HG02798 (cell line): Measurements from ENCODE around the gene NUDT8.
A peak's percentile ranks its signal among the peaks of the same experiment; 100 is the strongest.
"Not testable (repeated sequence)": the region's sequence is repeated elsewhere in the genome, so short reads cannot be mapped to it uniquely, and the experiment has no call there.

Source experiments
- ATAC-seq: cut with Tn5 transposase; IDR thresholded peaks from one replicate; pipeline ENCODE4 v1.9.1; 2021; ENCODE audit warnings: mild to moderate bottlenecking; ENCODE audit not compliant: unreplicated experiment, poor library complexity

Gene NUDT8

GRCh38 chr11:67614730-67615714 lies 14.7 kb downstream of the NUDT8 start:
- ATAC-seq = no peak

GRCh38 chr11:67613960-67614715 lies 15.6 kb downstream of the NUDT8 start:
- ATAC-seq = peak; percentile 80

DNA sequence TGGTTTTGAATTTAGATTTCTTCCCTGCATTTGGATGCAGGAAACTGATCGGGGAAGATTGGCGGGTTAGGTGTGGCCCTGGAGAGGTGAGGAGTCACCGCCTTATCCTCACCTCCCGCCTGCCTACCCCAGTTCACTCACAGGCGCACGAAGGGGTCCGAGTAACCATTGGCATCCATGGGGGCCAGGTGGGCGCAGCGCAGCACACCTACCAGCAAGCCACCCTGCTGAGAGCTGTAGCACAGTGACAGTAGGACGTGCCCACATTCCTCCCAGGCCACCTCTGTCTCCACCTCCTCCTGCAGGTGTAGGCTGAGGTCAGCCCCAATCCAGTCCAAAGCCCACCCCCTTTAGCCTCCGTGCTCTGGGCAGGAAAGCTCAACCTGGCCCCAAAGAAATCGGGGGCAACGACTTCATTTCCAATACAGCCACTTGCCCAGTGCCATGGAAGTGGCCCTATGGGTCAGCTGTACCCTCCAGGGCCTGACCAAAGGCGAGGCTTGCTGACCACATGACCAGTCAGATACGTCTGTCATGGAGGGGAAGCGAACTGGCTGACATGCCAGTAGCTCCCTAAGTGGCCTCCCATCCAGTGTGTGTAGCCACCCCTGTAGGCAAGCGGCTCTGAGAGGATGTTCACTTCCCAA lies 16.3 kb downstream of the NUDT8 start:
- ATAC-seq = no peak

DNA sequence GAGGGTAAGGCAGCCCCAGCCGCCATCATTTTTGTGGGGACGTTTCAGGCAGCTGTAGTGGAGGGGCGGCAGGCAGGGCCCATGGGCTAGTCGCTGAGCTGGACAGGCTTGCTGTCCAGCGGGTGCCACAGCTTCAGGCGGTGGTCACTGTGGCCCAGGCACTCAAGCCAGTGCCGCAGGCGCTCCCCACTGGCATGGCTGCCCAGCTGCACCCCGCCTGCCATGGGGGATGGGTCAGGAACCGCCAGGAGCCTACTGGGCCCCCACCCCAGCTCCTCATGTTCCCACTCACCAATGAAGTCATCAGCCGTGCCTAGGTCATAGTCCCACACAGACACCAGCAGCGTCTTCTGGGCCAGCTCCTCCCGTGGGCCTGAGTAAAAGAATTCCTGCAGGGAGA lies 17.0 kb downstream of the NUDT8 start:
- no peak for ATAC-seq

- no peak for ATAC-seq
Observed at GRCh38 chr11:67611704-67612587, 17.8 kb downstream of the NUDT8 start.

DNA sequence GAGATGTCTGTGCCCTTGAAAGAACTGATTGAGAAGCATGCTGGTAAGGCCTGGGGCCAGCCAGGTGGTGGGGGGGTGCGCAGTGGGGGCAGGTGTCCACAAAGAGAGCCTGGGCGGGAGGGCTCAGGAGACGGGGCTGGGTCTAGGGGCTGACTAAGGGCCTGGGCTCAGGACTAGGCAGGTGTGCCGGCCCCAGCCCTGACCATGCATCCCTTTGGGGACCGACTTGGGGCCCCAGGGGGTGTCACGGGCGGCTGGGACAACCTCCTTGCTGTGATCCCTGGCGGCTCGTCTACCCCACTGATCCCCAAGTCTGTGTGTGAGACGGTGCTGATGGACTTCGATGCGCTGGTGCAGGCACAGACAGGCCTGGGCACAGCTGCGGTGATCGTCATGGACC lies 18.6 kb downstream of the NUDT8 start:
- ATAC-seq = no peak

DNA sequence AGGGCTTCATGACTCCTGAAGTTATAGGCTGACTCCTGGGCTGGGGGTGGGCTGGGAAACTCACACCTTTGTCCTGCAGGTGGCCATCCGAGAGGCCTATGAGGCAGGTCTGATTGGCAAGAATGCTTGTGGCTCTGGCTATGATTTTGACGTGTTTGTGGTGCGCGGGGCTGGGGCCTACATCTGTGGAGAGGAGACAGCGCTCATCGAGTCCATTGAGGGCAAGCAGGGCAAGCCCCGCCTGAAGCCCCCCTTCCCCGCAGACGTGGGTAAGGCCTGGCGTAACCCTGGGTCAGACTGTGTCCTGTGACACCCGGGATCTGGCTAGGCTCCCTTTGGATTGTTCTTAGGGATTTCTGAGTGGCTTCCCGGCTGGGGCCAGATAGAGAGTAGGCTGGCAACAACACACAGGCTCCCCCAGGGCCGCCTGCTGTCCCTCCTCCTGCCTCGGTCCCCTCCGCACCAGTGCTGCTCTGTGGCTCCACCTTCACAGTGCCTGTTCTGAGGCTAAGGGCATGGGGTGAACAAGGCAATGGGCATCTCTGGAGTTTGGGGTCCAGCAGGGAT lies 19.4 kb downstream of the NUDT8 start:
- no peak for ATAC-seq

- ATAC-seq = no peak
Observed at GRCh38 chr11:67609316-67609715, 20.4 kb downstream of the NUDT8 start.

- no peak for ATAC-seq
Observed at GRCh38 chr11:67608486-67608885, 21.3 kb downstream of the NUDT8 start.

GRCh38 chr11:67607507-67607906 lies 22.2 kb downstream of the NUDT8 start:
- ATAC-seq = no peak

- ATAC-seq = peak; percentile 98
Observed at GRCh38 chr11:67606492-67607295, 23.0 kb downstream of the NUDT8 start, which contains the start of gene NDUFV1. Gene NDUFV1 (plus strand): TSS chr11:67606936. CDS start chr11:67607005, 69 bp downstream.

DNA sequence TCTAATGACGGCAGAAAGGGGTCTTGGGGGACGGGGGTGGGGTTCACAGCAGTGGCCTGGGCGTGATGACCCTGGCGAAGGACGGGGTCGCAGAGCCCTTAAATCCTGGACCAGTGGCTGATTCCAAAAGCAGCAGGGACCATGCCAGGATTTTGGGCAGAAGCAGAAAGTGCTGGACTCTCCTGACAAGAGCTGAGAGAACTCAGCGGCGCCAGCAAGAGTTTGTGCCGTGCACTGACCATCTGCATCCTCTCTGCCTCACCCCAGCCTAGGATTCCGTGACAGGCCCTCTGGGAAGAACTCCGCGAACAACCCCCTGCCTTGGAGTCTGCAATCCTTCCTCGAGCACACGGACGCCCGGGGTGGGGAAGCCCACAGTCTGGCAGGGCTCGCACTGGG lies 23.6 kb downstream of the NUDT8 start:
- ATAC-seq = no peak

DNA sequence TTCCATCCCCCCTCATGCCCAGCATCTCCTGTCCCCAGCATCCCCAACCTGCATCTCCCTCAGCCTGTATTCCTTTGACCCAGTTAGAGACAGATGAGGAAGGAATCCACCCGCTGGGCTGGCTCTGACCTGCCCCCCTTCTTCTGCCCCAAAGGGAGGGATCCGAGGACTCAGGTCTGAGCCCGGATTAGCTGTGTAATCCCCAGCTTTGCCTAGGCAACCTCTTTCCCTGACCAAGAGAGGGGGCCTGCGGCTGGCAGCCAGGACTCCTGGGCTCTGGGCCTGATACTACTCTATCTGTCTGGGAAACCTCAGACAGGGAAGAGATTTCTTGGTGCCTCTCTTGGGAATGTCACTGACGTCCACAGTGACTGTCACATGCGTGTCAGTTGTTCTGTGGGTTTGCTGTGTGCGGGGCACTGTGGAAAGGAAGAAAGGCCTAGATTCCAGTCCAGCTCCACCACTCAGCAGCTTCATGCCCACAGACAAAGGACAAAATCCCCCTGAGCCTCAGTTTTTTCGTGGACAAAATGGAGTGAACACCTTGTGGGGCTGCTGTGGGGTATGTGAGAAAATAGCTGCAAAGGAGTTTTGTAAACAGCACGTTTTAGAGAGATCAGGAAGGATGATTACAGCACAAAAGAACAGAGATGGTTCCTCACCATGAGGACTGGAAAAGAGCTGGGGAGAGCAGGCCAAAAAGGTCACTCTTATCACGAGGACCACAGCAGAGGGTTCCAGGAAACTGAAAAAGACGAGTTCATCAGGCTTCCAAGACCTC lies 24.3 kb downstream of the NUDT8 start:
- no peak for ATAC-seq

GRCh38 chr11:67604815-67605214 lies 24.9 kb downstream of the NUDT8 start:
- no peak for ATAC-seq

DNA sequence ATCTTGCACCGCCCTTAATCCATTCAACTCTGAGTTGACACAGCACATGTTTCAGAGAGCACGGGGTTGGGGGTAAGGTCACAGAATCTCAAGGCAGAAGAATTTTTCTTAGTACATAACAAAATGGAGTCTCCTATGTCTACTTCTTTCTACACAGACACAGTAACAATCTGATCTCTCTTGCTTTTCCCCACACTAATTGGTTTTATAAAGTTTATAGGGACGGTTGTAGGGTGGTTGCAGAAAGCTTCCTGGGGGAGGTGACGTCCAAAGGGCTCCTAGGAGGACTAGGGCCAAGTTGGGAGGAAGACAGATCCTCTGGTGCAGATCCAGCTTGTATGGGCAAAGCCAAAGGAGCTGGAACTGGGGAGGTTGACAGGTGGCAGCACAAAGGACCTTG lies 25.6 kb downstream of the NUDT8 start:
- ATAC-seq = not testable (repeated sequence)

GRCh38 chr11:67601098-67601497 lies 28.6 kb downstream of the NUDT8 start:
- no peak for ATAC-seq

DNA sequence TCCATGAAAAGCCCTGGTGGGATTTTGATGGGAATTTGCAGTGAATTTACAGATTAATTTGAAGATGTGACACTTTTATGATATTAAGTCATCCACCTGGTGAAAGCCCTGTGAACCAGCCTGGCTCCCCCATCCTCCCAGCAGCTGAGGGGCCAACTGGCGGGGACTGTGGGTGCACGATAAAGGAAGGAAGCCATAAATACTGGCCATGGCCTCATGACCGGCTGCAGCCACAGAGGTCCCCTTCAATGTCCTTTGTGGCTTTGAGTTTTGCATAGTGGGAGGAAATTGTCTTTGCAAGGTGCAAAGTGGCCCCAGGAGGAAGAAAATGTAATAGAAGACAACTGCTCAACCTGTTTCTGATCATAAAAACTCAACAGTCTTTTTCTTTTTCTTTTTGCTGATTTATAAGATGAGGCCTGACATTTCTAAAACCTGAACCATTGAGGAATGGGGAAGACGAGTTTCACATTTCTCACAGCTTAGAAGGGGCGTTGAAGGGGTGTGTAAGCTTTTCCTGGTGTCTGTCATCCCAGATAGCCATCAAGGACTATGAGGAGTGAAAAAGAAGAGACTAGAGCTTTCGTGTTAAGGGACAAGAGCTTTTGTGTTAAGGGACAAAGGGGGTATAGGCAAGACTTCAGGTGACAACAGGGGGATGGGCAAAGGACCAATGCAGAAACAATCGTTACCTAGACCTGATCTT lies 29.3 kb downstream of the NUDT8 start:
- peak; percentile 71 for ATAC-seq
